ENCODE data around the gene CACNA1C.

GRCh38 chr12:2076728-2077127 is 23.9 kb downstream of the CACNA1C start:
- TF ChIP-seq CTCF (IDR thresholded peaks at IDR 0.05) (no peak), POLR2A (IDR thresholded peaks at IDR 0.05) (no peak)

Data from suprapubic skin (tissue), 3 donors.